ENCODE data around the gene SSH3.

The SSH3 gene

DNA sequence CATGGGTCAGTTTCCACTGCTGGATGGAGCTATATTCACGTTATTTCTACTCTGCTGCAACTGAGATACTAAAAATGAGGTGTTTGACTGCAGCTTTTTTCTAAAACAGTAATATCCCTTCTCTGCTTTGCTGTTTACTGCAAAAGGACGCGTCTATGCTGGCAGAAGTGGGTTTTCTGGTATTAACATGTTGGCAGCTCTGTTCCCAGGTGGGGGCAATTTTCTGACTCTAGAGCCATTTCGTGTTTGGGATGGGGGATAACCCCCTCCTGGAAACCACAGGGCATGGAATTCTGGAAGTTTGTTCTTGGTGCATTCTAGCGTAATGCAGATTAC is 32.2 kb upstream of the SSH3 start:
- Histone ChIP-seq H3K4me3 (ENCODE audit: low read length) (peak overlapping the region; percentile 84), H3K36me3 (ENCODE audit: control insufficient read depth, insufficient read depth, low read length) (peaks cover 2% of the 10 kb centered on the region), H3K9ac (ENCODE audit: low read length) (no peak overlapping the region), H3K27me3 (ENCODE audit: control insufficient read depth, insufficient read depth, low read length) (no peaks in the 10 kb centered on the region), H3K4me1 (ENCODE audit: control insufficient read depth, insufficient read depth, low read length) (peaks cover 31% of the 10 kb centered on the region), H3K27ac (ENCODE audit: low read depth, low read length) (no peak overlapping the region)

DNA sequence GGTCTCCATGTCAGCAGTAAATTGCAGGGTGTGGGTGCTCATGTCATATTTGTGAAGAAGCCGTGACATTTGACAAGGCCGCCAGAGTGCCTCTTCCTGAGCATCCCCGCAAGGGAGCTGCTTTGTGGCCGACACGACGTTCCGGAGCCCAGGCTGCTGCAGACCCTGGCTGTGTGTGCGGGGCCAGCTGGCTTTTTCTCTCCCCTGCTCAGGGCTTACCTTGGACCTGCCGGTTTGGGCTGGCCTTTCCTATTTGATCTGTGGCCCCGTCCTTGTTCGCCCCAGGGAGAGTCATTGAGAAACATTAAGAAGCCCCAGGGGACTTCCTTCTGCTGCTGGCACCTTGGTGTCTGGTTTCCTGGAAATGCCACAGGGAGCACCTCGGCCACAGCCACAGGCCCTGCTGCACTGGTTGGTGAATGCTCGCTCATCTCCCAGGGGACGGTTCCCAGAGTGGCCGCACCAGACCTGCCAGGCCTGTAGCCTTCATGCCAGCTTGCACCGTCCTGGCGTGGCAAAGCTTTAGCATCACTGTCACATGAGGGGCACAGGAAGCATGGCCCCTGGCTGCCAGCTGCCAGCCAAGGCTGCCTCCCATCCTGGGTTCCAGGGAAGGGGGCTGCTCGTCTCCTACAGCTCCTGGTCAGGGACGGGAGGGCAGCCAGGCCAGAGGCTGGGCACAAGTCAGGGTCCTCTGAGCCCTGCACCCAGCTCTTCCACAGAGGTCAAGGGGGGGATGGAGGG is 31.6 kb upstream of the SSH3 start:
- peaks cover 33% of the 10 kb centered on the region for H3K4me1 ChIP-seq (ENCODE audit: control insufficient read depth, insufficient read depth, low read length)
- H3K9ac ChIP-seq (ENCODE audit: low read length): no peak overlapping the region
- peaks cover 2% of the 10 kb centered on the region for H3K36me3 ChIP-seq (ENCODE audit: control insufficient read depth, insufficient read depth, low read length)
- H3K27ac ChIP-seq (ENCODE audit: low read depth, low read length): no peak overlapping the region
- no peaks in the 10 kb centered on the region for H3K27me3 ChIP-seq (ENCODE audit: control insufficient read depth, insufficient read depth, low read length)
- H3K4me3 ChIP-seq (ENCODE audit: low read length): peak overlapping the region; percentile 84

DNA sequence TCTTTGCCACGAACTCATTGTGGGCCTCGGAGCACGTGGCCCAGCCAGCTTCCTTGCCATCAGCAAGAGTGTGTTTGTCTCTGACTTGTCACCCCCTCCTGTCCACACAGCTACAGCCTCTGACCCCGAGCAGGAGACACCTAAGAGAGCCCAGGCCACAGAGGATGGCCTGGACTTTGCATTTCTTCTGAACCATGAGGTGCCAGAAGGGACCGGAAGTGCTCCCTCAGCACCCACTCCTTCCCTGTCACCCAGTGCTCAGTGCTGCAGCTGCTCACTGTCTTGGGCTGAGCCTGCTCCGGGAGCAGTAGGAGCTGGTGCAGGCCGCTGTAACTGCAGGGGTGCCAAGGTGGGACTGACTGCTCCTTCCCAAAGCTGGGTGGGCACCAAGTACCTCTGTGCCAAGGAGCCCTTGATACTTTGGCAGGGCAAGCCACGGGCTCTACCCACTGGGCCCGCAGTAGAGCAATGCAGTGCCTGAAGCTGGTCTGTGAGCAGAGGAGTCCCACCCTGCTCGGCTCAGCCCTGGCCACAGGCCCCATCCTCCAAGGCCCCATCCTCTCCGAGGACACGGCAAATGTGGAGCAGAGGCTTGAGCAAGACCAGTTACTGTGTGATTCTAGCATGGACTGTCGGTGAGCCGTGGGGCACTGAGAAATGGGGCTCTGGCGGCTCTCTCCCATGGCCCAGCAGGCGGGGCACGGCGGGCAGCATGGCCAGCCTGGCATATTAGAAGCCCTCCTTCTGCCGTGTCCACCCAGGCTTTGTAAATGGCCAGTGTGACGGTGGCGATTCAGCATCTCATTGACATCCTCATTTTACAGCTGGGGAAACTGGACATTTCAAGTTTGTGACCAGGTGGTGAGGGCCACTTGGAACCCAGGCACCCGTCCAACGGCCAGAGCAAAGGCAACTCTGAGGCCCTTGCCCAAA is 30.7 kb upstream of the SSH3 start:
- Histone ChIP-seq H3K4me1 (ENCODE audit: control insufficient read depth, insufficient read depth, low read length) (peaks cover 36% of the 10 kb centered on the region), H3K27me3 (ENCODE audit: control insufficient read depth, insufficient read depth, low read length) (no peaks in the 10 kb centered on the region), H3K36me3 (ENCODE audit: control insufficient read depth, insufficient read depth, low read length) (peaks cover 2% of the 10 kb centered on the region), H3K27ac (ENCODE audit: low read depth, low read length) (peak overlapping the region; percentile 8), H3K9ac (ENCODE audit: low read length) (peak overlapping the region; percentile 28), H3K4me3 (ENCODE audit: low read length) (peak overlapping the region; percentile 38)

DNA sequence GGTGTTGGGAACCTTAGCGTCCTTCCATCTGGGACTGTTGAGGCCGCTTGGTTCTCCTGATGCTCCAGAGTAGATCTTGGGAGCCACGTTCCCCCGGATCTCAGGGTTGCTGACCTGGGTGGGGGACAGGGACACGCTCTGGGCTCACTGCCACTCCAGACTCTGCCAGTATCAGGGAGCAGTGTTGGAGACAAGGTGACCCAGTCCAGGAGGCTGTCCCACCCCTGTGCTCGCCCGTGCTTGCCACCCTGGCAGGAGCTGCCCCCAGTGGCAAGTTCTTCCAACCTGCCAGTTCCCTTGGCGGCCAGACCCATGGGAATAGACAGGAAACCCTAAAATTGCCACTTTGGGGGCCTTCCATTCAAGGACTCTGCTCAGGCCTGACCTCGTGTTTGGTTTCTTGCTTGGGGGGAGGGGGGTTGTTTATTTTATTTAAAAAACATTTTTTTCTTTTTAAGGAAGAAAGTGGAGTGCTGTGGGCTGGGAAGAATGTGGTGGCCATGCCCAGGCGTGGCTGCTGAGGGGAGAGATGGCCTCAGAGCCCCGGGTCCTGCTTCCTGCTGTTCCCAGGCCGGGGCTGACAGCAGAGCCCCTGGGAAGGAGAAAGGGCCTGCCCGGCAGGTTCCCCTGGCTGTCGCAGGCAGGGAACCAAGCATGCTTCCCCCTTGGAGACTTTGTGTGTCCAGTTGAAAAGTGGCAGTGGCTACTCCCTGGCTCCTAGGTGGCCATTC is 29.9 kb upstream of the SSH3 start:
- H3K4me3 ChIP-seq (ENCODE audit: low read length): no peak overlapping the region
- no peaks in the 10 kb centered on the region for H3K27me3 ChIP-seq (ENCODE audit: control insufficient read depth, insufficient read depth, low read length)
- peaks cover 40% of the 10 kb centered on the region for H3K4me1 ChIP-seq (ENCODE audit: control insufficient read depth, insufficient read depth, low read length)
- H3K9ac ChIP-seq (ENCODE audit: low read length): peak overlapping the region; percentile 28
- no peaks in the 10 kb centered on the region for H3K36me3 ChIP-seq (ENCODE audit: control insufficient read depth, insufficient read depth, low read length)
- peak overlapping the region; percentile 4 for H3K27ac ChIP-seq (ENCODE audit: low read depth, low read length)

DNA sequence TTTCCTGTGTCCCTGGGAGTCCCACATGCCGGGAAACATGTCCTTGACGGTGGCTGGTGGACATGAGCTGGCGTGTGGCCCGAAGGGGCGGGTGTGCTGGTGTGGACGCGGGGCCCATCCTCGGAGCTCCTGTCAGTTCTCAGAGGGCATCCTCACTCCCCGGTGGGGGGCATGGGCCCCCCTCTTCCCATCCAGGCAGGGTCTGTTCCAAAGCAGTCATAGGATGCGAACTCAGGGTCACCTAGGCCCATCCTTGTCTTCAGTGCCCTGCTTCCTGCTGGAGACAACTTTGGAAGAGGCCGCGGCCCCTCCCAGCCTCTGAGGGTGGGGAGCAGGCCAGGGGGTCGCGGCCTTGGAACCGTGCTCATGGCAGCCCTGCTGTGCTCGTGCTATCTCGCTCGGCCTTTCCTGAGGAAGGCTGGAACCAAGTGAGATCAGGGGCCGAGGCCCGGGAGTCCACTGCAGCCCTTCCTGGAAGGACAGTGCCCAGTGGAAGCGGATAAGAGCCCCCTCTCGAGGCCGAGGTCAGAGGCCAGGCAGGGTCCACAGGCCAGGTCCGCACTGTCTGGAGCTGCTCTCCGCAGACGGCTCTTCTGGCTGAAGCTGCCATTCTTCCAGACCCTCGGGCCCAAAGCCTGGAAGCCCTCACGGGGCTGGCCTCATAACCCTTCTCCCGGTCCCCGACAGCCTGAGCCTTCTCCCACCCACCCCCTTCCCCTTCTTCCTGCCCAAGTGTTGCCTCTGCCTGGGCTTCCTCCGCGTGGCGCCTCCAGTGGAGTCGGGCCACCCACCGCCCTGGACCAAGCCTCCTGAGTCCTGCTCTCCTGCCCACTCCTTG is 28.3 kb upstream of the SSH3 start:
- Histone ChIP-seq H3K9ac (ENCODE audit: low read length) (no peak overlapping the region), H3K36me3 (ENCODE audit: control insufficient read depth, insufficient read depth, low read length) (peaks cover 7% of the 10 kb centered on the region), H3K4me1 (ENCODE audit: control insufficient read depth, insufficient read depth, low read length) (peaks cover 30% of the 10 kb centered on the region), H3K27ac (ENCODE audit: low read depth, low read length) (no peak overlapping the region), H3K4me3 (ENCODE audit: low read length) (no peak overlapping the region), H3K27me3 (ENCODE audit: control insufficient read depth, insufficient read depth, low read length) (no peaks in the 10 kb centered on the region)

DNA sequence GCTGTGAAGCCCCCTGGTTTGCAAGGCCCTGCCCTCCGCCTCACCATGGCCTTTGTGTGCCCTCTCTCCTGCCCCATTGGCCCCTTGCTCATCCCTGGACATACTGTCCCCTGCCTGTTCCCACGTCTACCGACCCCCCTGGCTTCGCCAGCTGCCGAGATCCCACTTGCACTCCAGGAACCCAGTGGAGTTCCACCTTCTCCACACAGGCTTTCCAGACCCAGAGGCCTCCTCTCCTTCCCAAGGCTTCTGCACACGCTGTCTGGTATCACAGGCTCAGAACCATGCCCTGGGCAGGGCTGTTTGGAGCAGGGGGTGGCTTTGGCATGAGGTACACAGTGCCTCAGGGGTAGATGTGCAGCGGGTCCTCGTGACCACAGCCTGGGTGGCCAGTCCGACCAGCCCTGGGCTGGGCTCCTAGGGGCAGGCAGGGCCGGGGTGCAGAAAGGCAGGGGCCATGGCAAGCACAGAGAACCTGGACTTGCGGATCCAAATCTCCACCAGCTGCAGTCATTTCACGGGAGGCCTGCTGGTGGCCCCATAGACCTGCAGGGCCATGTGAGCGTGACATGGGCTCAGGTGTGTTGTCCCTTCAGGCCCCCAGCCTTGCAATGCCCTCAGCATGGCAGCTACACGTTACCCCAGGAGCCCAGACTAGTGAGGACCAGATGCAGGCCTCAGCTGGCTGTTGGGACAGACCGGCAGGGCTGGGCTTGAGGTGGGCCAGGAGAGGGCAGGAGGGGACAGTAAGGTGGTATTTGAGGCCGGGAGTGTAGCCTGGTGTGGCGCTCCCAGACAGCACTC is 27.5 kb upstream of the SSH3 start:
- Histone ChIP-seq H3K9ac (ENCODE audit: low read length) (peak overlapping the region; percentile 34), H3K36me3 (ENCODE audit: control insufficient read depth, insufficient read depth, low read length) (peaks cover 15% of the 10 kb centered on the region), H3K27me3 (ENCODE audit: control insufficient read depth, insufficient read depth, low read length) (no peaks in the 10 kb centered on the region), H3K27ac (ENCODE audit: low read depth, low read length) (no peak overlapping the region), H3K4me1 (ENCODE audit: control insufficient read depth, insufficient read depth, low read length) (peaks cover 22% of the 10 kb centered on the region), H3K4me3 (ENCODE audit: low read length) (no peak overlapping the region)

DNA sequence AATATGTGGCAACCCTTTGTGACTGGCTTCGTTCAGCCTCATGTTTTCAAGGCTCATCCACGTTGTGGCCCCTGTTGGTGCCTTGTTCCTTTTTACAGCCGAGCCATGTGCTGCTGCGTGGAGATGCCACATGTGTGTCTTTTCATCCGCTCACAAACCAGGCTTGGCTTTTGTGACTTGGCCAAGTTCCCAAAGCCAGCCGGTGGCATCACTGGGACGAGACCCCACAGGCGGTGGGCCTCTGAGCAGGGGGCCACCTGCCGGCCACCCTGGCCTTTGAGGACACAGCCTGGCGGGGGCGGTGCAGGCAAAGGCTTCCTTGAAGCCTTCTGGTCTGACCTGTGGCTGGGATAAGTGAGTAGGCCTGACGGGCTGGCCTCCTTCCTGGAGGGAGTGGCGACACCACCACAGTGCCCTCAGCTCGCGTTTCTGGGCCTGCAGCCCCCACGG is 26.5 kb upstream of the SSH3 start:
- H3K4me3 ChIP-seq (ENCODE audit: low read length): peak overlapping the region; percentile 42

DNA sequence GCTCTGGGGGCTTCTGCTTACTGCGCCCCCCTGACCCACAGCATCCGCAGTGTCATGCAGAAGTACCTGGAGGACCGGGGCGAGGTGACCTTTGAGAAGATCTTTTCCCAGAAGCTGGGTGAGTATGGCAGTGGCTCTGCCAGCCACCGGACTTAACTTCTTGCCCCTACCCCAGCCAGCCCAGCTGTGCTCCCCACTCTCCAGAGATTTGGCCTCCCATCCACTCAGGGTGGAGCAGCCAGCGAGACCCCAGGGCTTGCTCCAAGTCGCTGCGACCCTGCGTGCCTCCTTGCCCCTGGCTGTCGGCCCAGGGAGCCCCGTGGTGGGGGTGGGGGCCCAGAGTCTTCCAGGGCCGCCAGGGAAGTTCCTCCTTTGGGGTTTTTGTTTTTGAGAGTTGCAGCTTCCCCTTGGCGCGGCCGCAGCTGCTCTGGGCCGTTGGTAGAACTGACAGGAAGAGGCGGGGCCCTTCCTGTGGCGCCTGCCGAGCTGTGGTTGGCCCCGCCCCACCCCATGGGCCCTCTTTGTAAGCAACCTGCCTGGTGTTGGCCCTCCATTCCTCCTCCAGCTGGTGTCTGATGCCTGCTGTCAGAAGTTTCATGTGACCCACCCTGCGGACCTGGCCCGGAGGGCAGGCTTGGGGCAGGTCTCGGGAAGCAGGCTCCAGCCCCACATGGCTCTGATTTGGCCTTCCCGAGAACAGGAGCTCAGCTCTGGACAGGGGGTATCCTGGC is 25.9 kb upstream of the SSH3 start:
- peak overlapping the region; percentile 35 for H3K9ac ChIP-seq (ENCODE audit: low read length)
- no peaks in the 10 kb centered on the region for H3K27me3 ChIP-seq (ENCODE audit: control insufficient read depth, insufficient read depth, low read length)
- peak overlapping the region; percentile 74 for H3K27ac ChIP-seq (ENCODE audit: low read depth, low read length)
- peaks cover 20% of the 10 kb centered on the region for H3K4me1 ChIP-seq (ENCODE audit: control insufficient read depth, insufficient read depth, low read length)
- peaks cover 27% of the 10 kb centered on the region for H3K36me3 ChIP-seq (ENCODE audit: control insufficient read depth, insufficient read depth, low read length)
- peak overlapping the region; percentile 42 for H3K4me3 ChIP-seq (ENCODE audit: low read length)

More for the DNA sequence above, 26.5 kb upstream of the SSH3 start:
- Histone ChIP-seq H3K27me3 (ENCODE audit: control insufficient read depth, insufficient read depth, low read length) (no peaks in the 10 kb centered on the region), H3K4me1 (ENCODE audit: control insufficient read depth, insufficient read depth, low read length) (peaks cover 20% of the 10 kb centered on the region), H3K36me3 (ENCODE audit: control insufficient read depth, insufficient read depth, low read length) (peaks cover 22% of the 10 kb centered on the region), H3K27ac (ENCODE audit: low read depth, low read length) (peak overlapping the region; percentile 74), H3K9ac (ENCODE audit: low read length) (peak overlapping the region; percentile 35)

DNA sequence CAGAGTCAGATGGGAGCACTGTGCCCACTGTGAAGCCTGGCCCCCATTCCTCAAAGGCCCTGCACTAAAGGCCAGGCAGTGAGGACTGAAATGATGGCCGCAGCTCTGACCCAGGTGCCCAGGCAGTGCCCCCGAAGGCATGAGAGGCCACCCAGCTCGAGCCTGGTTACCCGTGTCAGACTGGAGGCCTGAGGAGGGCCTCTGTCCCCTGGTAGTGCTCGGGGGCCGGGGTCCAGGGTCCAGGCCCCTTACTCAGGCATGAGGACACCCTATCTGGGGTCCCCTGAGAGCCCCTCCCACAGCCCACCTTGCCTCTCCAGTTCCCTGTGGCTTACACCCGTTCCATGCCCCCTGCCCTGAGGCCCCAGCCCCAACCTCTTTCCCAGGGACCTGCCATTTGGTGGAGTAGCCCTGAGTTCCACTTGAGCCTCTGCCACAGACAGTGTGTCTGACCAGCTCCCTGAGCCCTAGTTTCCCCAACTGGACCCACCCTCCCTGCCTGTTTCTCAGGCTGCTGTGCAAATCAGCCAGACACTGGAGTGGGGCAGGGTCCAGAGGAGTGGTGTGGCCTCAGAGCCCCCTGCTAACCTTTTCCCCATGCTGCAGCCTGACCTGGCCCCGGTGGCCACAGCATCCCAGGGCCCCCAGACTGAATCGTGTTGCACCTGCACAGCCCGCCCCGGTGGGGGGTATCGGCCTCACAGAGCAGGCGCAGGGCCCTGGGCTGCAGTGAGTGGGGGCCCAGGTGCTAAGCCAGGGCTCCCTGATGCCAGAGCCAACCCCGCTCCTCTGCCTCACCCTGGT is 25.0 kb upstream of the SSH3 start:
- Histone ChIP-seq H3K27me3 (ENCODE audit: control insufficient read depth, insufficient read depth, low read length) (no peaks in the 10 kb centered on the region), H3K4me3 (ENCODE audit: low read length) (no peak overlapping the region), H3K9ac (ENCODE audit: low read length) (peak overlapping the region; percentile 32), H3K4me1 (ENCODE audit: control insufficient read depth, insufficient read depth, low read length) (peaks cover 16% of the 10 kb centered on the region), H3K27ac (ENCODE audit: low read depth, low read length) (peak overlapping the region; percentile 73), H3K36me3 (ENCODE audit: control insufficient read depth, insufficient read depth, low read length) (peaks cover 36% of the 10 kb centered on the region)

DNA sequence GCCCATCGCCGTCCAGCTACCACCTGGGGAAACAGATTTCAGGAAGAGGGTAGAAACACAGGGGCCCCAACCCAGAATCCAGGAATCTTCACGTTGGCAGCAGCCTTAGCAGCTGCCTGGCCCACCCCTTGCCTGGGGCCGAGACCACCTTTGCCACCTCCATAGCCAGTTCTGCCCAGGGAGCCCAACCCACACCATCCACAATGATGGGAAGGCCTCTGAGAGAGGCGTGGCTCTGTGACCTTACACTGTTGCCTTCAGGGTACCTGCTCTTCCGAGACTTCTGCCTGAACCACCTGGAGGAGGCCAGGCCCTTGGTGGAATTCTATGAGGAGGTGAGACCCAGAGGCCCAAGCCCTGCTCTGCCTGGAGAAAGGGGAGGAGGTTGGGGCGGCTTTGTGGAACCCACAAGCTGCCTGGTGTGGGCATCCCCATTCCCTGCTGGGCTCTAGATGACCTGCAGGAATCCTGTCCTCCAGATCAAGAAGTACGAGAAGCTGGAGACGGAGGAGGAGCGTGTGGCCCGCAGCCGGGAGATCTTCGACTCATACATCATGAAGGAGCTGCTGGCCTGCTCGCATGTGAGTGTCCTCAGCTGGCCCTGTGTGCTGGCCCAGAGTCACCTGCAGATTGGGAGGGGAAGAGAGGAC is 24.3 kb upstream of the SSH3 start:
- no peak overlapping the region for H3K27ac ChIP-seq (ENCODE audit: low read depth, low read length)

More for the DNA sequence above, 24.3 kb upstream of the SSH3 start:
- no peaks in the 10 kb centered on the region for H3K27me3 ChIP-seq (ENCODE audit: control insufficient read depth, insufficient read depth, low read length)
- H3K36me3 ChIP-seq (ENCODE audit: control insufficient read depth, insufficient read depth, low read length): peaks cover 43% of the 10 kb centered on the region
- H3K4me1 ChIP-seq (ENCODE audit: control insufficient read depth, insufficient read depth, low read length): peaks cover 16% of the 10 kb centered on the region
- H3K4me3 ChIP-seq (ENCODE audit: low read length): no peak overlapping the region
- H3K9ac ChIP-seq (ENCODE audit: low read length): no peak overlapping the region
